ENCODE results near the gene FAHD2B. TPM values are rescaled to one million over a fixed set of nuclear protein-coding genes. Genes with fewer than 3 reads are reported as not detected.
"Not testable (repeated sequence)": the region's sequence is repeated elsewhere in the genome, so short reads cannot be mapped to it uniquely, and the experiment has no call there.

FAHD2B gene
- total RNA-seq (10 to 100 TPM; 14.5 to 39.0 (median 17.3) TPM), polyA plus RNA-seq (10 to 100 TPM in 2 of 3 donors, 1 to 10 TPM in 1; 5.7 to 13.9 (median 10.6) TPM)
- long read RNA-seq, donor 1, transcript FAHD2B-202 (9 exons, 1,388 nt) = major isoform, 29 of 36 reads
- long read RNA-seq, donor 1, transcript FAHD2B-201 (8 exons, 1,305 nt) = minor isoform, 5 of 36 reads
- long read RNA-seq, donor 1, partial matches to known transcripts = 0 of 36 reads
- long read RNA-seq, donor 1, other reads (novel, unspliced or antisense) = 2 of 36 reads
- long read RNA-seq, donor 2, transcript FAHD2B-201 (8 exons, 1,305 nt) = minor isoform, 5 of 33 reads
- long read RNA-seq, donor 2, transcript FAHD2B-202 (9 exons, 1,388 nt) = major isoform, 20 of 33 reads
- long read RNA-seq, donor 2, partial matches to known transcripts = 3 of 33 reads
- long read RNA-seq, donor 2, other reads (novel, unspliced or antisense) = 5 of 33 reads

GRCh38 chr2:97094772-97095611, at the start of gene FAHD2B:
Gene FAHD2B (minus strand): TSS chr2:97094882. CDS start chr2:97091706, 3,176 bp downstream.
- intact Hi-C loops (cut with DNase I); H3K36me3 ChIP-seq (ENCODE audit: insufficient read depth in 1 of 2, low read depth in 1 of 2); H3K4me1 ChIP-seq; H3K27me3 ChIP-seq (ENCODE audit: insufficient read depth in 3 of 3, low read length in 2 of 3); H3K9me3 ChIP-seq: not testable (repeated sequence)
- DNase-seq = peak; percentile 82 to 93
- WGBS, 3 donors = 2 to 4% (median 3%) methylated on average over 22 to 41 of the region's 48 CpGs
- ATAC-seq = peak; percentile 95 to 98 (median 96)
- H3K27ac ChIP-seq = peak within 1 kb of the TSS; percentile 61
- H3K4me3 ChIP-seq = peak within 1 kb of the TSS; percentile 63

GRCh38 chr2:97144016-97144415, 49.3 kb upstream of the FAHD2B start:
- Histone ChIP-seq H3K4me1 (peaks cover 16% of the 10 kb centered on the region), H3K27ac (peak overlapping the region; percentile 69)
- ATAC-seq; H3K9me3 ChIP-seq; H3K36me3 ChIP-seq (ENCODE audit: insufficient read depth in 1 of 2, low read depth in 1 of 2); H3K4me3 ChIP-seq; DNase-seq; intact Hi-C loops (cut with DNase I); H3K27me3 ChIP-seq (ENCODE audit: insufficient read depth in 3 of 3, low read length in 2 of 3): not testable (repeated sequence)
- 37 to 42% (median 40%) methylated on average over 3 of the region's 3 CpGs for WGBS, 3 donors

GRCh38 chr2:97129090-97129489, 34.4 kb upstream of the FAHD2B start:
- H3K27ac ChIP-seq; H3K27me3 ChIP-seq (ENCODE audit: insufficient read depth in 3 of 3, low read length in 2 of 3); DNase-seq; intact Hi-C loops (cut with DNase I); H3K9me3 ChIP-seq; H3K36me3 ChIP-seq (ENCODE audit: insufficient read depth in 1 of 2, low read depth in 1 of 2); ATAC-seq; H3K4me3 ChIP-seq; H3K4me1 ChIP-seq: not testable (repeated sequence)
- WGBS, 3 donors = 95 to 98% (median 97%) methylated on average over 2 of the region's 2 CpGs

GRCh38 chr2:97113882-97114255, 19.2 kb upstream of the FAHD2B start:
- Histone ChIP-seq H3K27ac (peak overlapping the region; percentile 85), H3K4me3 (peak overlapping the region; percentile 81)
- H3K4me1 ChIP-seq; DNase-seq; H3K27me3 ChIP-seq (ENCODE audit: insufficient read depth in 3 of 3, low read length in 2 of 3); intact Hi-C loops (cut with DNase I); H3K9me3 ChIP-seq; H3K36me3 ChIP-seq (ENCODE audit: insufficient read depth in 1 of 2, low read depth in 1 of 2): not testable (repeated sequence)
- peak; percentile 14 to 28 (median 21) for ATAC-seq
- 0% methylated on average over 8 to 16 of the region's 18 CpGs for WGBS, 3 donors

GRCh38 chr2:97113050-97113881, 18.6 kb upstream of the FAHD2B start, which contains the start of gene ANKRD36:
Gene ANKRD36 (plus strand): TSS chr2:97113153. CDS start chr2:97113740, 587 bp downstream.
- DNase-seq = peak; percentile 84 to 91
- H3K36me3 ChIP-seq (ENCODE audit: insufficient read depth in 1 of 2, low read depth in 1 of 2); intact Hi-C loops (cut with DNase I); H3K4me1 ChIP-seq; H3K27me3 ChIP-seq (ENCODE audit: insufficient read depth in 3 of 3, low read length in 2 of 3); H3K9me3 ChIP-seq: not testable (repeated sequence)
- Histone ChIP-seq H3K4me3 (peak within 1 kb of the TSS; percentile 81), H3K27ac (peak within 1 kb of the TSS; percentile 85)
- WGBS, 3 donors = 0 to 1% (median 0%) methylated on average over 38 to 53 of the region's 74 CpGs
- ATAC-seq = peak; percentile 90 to 93 (median 90)
- peak; percentile 40 for TF ChIP-seq CTCF (IDR thresholded peaks at IDR 0.05)

- H3K36me3 ChIP-seq (ENCODE audit: insufficient read depth in 1 of 2, low read depth in 1 of 2); H3K27me3 ChIP-seq (ENCODE audit: insufficient read depth in 3 of 3, low read length in 2 of 3); H3K4me1 ChIP-seq; intact Hi-C loops (cut with DNase I); H3K9me3 ChIP-seq: not testable (repeated sequence)
- H3K27ac ChIP-seq = peak overlapping the region; percentile 85
- peak overlapping the region; percentile 81 for H3K4me3 ChIP-seq
- DNase-seq (peak; percentile 47 to 67), ATAC-seq (peak; percentile 91 to 93 (median 92))
- 0 to 1% (median 0%) methylated on average over 28 to 38 of the region's 44 CpGs for WGBS, 3 donors
Observed at GRCh38 chr2:97112320-97113049, 17.8 kb upstream of the FAHD2B start.

GRCh38 chr2:97111246-97111645, 16.6 kb upstream of the FAHD2B start:
- intact Hi-C loops (cut with DNase I); ATAC-seq; H3K27ac ChIP-seq; H3K4me1 ChIP-seq; H3K9me3 ChIP-seq; H3K4me3 ChIP-seq; DNase-seq; H3K36me3 ChIP-seq (ENCODE audit: insufficient read depth in 1 of 2, low read depth in 1 of 2); H3K27me3 ChIP-seq (ENCODE audit: insufficient read depth in 3 of 3, low read length in 2 of 3): not testable (repeated sequence)
- WGBS, 3 donors = 85 to 88% (median 87%) methylated on average over 9 of the region's 9 CpGs

GRCh38 chr2:97106878-97107277, 12.2 kb upstream of the FAHD2B start:
- H3K27me3 ChIP-seq (ENCODE audit: insufficient read depth in 3 of 3, low read length in 2 of 3); ATAC-seq; H3K9me3 ChIP-seq; DNase-seq; H3K27ac ChIP-seq; H3K4me1 ChIP-seq; H3K4me3 ChIP-seq; H3K36me3 ChIP-seq (ENCODE audit: insufficient read depth in 1 of 2, low read depth in 1 of 2); intact Hi-C loops (cut with DNase I): not testable (repeated sequence)
- WGBS, 3 donors = 82 to 90% (median 89%) methylated on average over 2 of the region's 2 CpGs

GRCh38 chr2:97098786-97099372, 4.2 kb upstream of the FAHD2B start:
- DNase-seq; H3K9me3 ChIP-seq; H3K27ac ChIP-seq; ATAC-seq; H3K36me3 ChIP-seq (ENCODE audit: insufficient read depth in 1 of 2, low read depth in 1 of 2); intact Hi-C loops (cut with DNase I); H3K4me3 ChIP-seq; H3K27me3 ChIP-seq (ENCODE audit: insufficient read depth in 3 of 3, low read length in 2 of 3); H3K4me1 ChIP-seq: not testable (repeated sequence)
- 79 to 87% (median 85%) methylated on average over 3 of the region's 3 CpGs for WGBS, 3 donors
